Stimulated activated naive CD4-positive, alpha-beta T cell treated with Interleukin-2 at 50 U/mL for 16 hours (primary cell): ENCODE data around the gene PRRX1.

Experiments
- DNase-seq: peaks from one replicate; lab custom pipeline; 2025; lab: John Stamatoyannopoulos, UW

PRRX1 gene

GRCh38 chr1:170691258-170691657 is 27.3 kb downstream of the PRRX1 start:
- no peak for DNase-seq

DNA sequence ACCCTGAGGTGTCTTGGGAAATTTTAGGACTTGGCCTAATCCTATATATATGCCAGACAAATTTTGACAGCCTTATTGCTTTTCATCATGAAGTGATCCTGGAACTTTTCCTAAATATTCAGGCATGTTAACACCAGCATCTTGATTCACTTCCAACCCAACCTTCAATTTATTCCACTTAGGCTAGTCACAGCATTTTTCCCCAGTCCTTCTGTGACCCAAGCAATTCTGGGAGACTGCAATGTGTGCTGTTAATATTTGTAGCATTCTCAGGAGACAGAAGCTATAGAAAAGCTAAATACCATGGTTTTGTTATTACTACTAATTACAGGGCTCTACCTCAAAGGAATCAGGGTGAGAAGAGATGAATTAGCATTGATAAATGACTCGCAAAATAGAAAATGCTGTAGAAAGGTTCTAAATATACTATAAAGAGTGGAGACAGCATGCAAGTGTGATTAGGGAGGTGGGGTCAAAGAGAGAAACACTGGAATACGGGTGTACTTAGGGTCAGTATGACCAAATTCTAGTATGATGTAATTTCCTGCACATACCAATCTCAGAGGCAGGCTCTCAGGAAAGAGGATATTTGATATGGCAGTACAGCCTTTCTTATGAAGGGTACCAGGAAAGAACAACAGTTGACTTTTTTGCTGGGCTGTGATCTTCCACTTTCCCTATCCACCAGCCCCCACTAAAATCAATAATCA is 29.1 kb downstream of the PRRX1 start:
- no peak for DNase-seq

GRCh38 chr1:170694172-170694926 is 30.4 kb downstream of the PRRX1 start:
- DNase-seq = no peak

GRCh38 chr1:170695955-170696590 is 32.1 kb downstream of the PRRX1 start:
- no peak for DNase-seq

GRCh38 chr1:170696591-170697290 is 32.8 kb downstream of the PRRX1 start:
- no peak for DNase-seq

- DNase-seq = no peak
These were observed 33.4 kb downstream of the PRRX1 start for GRCh38 chr1:170697316-170697715.

GRCh38 chr1:170698301-170699275 is 34.7 kb downstream of the PRRX1 start:
- DNase-seq = no peak

- no peak for DNase-seq
These were observed 35.8 kb downstream of the PRRX1 start for GRCh38 chr1:170699696-170700095.

GRCh38 chr1:170700842-170701615 is 37.1 kb downstream of the PRRX1 start:
- DNase-seq = no peak

- no peak for DNase-seq
These were observed 38.0 kb downstream of the PRRX1 start for GRCh38 chr1:170701962-170702361.

DNA sequence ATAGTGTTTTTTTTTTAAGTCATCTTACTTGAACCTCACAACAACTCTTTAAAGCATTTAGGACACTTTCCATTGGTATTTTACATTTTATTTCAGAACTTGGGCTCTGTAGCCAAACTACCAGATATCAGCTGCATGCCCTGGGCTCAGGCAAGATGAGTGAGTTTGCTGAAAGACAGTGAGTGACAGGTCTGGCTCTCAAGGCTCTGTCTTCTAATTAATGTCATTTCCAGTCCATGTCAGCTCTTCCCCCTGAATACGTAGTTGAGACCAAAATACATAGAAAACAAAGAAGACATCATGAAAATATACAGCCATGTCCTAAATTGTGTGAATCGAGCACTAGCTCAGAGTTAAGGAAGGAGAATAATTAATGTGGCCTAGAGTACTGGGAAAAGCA is 39.7 kb downstream of the PRRX1 start:
- DNase-seq = no peak

DNA sequence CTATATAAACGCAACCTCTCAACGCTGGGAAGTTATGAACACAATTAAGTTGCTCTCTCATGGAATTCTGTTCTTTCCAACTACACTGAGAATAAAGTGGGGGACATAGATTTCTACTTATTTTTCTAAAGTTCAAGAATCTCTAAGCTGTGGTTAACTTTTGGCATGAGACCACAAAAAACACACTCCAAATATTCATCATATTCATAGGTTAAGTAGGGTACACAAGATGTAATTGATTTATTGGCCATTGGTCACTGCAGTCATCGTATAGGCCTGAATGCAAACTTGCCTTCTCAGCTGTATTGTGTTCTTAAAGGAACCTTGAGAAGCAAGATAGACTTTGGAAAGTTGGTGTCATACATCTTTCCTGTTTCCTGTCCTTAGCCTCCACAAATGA is 40.3 kb downstream of the PRRX1 start:
- DNase-seq = no peak

DNA sequence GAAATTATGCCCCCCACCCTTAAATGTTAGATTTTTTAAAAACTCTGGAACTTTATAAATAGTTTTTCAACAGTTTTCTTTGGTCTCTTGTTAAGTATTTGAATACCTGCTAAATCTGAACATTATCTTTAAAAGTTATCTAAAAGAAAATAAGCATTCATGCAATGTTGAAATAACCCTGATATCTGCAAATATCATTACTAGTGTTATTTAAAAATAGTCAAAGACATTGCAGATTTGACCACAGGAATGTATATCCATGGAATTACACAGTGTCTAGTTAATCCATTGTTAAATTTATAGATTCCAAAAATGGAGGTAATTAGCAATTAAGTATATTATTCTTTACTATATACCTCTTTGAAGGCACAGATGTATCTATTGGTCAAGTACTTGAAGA is 42.0 kb downstream of the PRRX1 start:
- DNase-seq = no peak

DNA sequence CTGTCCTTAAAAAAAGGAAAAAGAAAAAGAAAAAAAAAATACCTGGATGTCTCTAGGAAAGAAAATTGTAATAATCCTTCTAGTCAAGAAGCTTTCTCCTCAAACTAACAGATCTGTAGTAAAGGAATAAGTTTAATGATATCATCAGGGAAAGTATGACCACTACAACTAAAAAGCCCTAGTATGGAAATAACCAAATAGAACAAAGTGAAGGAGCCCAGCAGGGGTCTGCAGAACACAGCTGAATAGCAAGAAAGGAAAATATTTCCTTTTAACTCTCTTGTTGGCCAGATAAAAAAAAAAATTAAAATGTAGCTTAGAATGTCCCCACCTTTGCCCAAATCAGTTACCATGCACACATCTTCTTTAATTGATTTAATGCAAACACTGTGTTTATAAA is 43.2 kb downstream of the PRRX1 start:
- DNase-seq = no peak

- DNase-seq = no peak
These were observed 44.2 kb downstream of the PRRX1 start for GRCh38 chr1:170707959-170708655.

DNA sequence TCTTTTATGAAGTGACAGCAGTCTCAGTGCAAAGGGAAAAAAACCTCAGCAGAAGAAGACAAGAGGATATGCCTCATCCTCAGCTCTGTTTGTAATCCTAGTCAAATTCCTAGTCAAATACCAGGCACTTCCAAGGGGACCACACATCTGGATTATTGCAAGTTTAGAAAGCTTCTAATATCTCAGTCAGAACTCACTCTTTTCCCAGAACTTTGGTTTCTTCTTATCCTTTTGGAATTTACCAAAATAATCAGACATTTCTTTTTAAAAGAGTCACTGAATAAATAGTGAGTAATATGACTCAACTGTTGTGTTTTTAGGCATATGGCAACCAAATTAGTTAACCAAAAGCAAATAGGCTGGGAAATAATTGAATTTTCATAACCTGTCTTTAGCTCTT is 47.8 kb downstream of the PRRX1 start:
- DNase-seq = no peak

DNA sequence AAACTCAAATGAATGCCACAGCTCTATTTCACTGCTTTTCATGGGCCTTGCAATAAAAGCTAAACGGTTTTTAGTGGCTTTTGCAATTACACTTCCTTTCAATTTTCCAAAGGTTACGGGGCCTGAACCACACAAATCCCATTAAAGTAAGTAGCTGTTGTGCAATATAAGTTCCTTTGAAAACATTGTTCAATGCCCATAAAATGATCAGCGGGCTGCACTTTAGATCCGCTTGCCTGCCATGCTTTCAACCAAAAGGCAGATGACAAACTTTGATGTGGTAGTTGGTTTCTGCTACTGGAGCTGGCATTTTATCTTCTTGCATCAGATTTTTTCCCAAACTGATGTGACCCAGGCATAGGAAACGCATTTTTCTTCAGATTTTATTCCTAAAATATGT is 50.2 kb downstream of the PRRX1 start:
- no peak for DNase-seq

GRCh38 chr1:170714938-170715337 is 51.0 kb downstream of the PRRX1 start:
- DNase-seq = no peak

DNA sequence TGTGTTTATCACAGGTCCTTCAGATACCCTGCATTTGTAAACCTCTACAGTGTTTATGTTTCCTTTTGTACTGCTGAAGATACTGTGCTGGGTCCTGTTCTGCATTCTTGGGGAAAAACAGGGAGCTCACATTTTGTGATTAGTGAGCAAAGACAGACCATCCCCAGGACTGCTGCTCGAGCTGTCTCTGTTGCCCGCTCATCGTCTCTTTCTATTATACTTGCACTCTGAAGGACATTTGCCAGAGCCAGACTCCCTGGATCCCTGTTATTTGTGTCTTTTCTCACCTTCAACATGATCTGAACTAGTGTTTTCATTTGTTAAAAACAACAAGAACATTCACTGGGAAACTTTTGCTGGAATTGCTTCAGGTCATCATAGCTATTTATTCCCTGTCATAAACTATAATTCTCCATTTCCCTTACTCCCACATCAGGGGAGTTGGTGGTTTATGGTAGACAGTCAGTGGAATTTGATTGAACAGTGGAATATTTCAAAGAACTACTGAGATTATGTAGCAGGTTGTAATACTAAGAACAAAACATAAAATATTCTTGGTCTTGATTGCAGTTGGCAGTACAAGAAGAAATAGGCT is 53.0 kb downstream of the PRRX1 start:
- DNase-seq = no peak

DNA sequence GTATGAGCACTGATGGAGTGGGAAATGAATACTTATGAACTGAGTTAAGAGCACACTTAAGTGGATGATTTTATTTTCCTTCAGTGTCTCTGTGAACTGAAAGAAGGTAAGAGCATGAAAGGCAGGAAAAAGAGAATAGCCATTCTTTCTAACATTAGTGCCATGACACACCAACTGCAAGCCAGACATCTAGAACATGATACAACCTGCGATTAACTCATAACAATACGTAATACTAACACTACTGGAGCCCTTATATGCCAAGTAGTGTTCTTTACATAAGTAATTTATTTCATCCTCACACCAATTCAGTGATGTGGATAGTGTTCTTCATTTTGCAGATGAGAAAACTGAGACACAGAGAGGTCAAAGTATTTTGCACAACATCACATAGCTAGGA is 56.7 kb downstream of the PRRX1 start:
- no peak for DNase-seq
